Tibial nerve (tissue), 3 donors: ENCODE measurements around the gene MON1A.

Source experiments
- POLR2A ChIP-seq, 2 donors: fragments of 450-650 bp; IDR thresholded peaks; one replicate each; pipeline ENCODE4 v1.6.1; 2017; ENCODE audit warnings: antibody characterized with exemption in 2 of 2, mild to moderate bottlenecking in 2 of 2, moderate library complexity in 2 of 2
- TF ChIP-seq, protein P1 (sequence below), 5 experiments: fragments of 200-600 bp in 3 of 5; fragments of 450-650 bp in 2 of 5; sonication (generic) in 3 of 5; IDR thresholded peaks; one replicate each; pipeline ENCODE4 v1.5.1; 2016 to 2019; ENCODE audit warnings: antibody characterized with exemption in 5 of 5, mild to moderate bottlenecking in 3 of 5, moderate library complexity in 2 of 5

DNA sequence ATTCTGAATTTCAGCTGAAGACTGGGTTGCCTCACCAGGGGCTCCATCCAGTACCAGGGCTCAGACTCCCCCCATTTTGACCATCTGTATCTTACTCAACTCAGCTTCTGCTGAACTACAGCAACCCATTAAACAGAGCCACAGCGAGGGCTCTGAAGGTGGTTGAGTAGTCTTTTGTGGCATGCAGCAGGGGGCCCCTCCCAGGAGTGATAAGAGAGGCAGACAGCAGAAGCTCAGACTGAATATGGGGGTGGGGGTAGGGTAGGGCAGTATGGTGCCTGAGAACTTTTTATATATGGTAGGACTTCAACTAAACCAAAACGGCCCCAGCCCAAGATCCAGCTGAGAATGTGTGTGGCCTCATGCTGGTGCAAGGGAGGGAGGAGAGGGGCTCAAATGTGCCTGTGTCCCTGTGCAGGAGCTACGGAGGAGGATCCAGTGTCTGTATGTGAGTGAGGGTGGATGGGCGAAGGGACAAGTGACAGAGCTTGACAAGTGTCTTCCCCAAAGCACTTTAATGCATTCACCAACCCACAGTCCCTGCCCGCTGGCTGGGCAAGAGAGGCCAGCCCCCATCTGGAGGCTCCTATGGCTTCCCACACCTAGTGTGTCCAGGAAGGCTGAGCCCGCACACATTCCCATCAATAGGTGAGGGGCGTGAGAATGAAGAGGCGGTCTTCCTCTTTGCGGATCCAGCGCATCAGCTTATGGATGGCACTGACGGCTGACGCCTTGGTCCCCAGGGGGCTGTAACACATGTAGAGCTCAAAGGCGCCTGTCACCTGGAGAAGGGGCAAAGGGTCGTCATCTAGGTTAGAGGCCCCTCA, 21.0 kb downstream of the MON1A start:
- TF ChIP-seq, protein P1, sequence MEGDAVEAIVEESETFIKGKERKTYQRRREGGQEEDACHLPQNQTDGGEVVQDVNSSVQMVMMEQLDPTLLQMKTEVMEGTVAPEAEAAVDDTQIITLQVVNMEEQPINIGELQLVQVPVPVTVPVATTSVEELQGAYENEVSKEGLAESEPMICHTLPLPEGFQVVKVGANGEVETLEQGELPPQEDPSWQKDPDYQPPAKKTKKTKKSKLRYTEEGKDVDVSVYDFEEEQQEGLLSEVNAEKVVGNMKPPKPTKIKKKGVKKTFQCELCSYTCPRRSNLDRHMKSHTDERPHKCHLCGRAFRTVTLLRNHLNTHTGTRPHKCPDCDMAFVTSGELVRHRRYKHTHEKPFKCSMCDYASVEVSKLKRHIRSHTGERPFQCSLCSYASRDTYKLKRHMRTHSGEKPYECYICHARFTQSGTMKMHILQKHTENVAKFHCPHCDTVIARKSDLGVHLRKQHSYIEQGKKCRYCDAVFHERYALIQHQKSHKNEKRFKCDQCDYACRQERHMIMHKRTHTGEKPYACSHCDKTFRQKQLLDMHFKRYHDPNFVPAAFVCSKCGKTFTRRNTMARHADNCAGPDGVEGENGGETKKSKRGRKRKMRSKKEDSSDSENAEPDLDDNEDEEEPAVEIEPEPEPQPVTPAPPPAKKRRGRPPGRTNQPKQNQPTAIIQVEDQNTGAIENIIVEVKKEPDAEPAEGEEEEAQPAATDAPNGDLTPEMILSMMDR (IDR thresholded peaks at IDR 0.05), result no peak
- TF ChIP-seq POLR2A (IDR thresholded peaks at IDR 0.05), result no peak
